Cerebellar cortex (tissue), 1 donor: ENCODE data around the gene JAK2.

Experiments used
- DNase-seq: peaks from one replicate; pipeline ENCODE4 v3.0.0-alpha.2; 2015; ENCODE audit warnings: low spot score

Gene JAK2

DNA sequence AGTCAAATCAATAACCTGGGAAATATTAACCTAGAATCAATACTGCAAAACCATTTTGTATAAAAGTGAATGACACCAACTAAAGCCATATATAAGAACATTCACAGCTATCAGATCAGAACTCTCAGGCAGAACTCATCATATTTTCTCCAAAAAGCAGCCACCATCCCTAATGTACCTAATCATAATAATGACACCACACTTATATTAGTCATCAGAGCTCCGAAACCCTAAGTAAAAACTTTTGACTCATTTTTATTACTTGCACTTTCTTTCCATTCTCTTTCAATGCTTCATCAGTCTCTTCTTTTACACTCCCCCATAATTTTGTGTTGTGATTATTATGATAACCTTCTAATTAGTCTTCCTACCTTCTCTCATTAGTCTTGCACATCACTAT lies 155.1 kb downstream of the JAK2 start:
- DNase-seq = no peak

DNA sequence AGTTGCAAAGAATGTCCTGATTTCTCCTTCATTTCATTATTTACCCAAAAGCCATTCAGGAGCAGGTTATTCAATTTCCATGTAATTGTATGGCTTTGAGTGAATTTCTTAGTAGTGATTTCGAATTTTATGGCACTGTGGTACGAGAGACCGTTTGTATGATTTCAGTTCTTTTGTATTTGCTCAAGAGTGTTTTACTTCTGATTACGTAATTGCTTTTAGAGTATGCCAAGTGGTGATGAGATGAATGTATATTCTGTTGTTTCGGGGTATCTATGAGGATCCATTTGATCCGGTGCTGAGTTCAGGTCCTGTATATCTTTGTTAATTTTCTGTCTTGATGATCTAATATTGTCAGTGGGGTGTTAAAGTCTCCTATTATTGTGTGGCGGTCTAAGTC lies 159.1 kb downstream of the JAK2 start:
- DNase-seq = no peak

- no peak for DNase-seq
Measured at GRCh38 chr9:5146241-5146640, 161.2 kb downstream of the JAK2 start.
